K562 (cell line): ENCODE results near the gene FIBIN. TPM values are rescaled to one million over a fixed set of nuclear protein-coding genes. Genes with fewer than 3 reads are reported as not detected.

Experiments used
- ATAC-seq: fragments of 200-7000 bp; cut with Tn5 transposase; 3 replicates; pipeline ENCODE4 v1.9.1; 2020; ENCODE audit warnings: moderate library complexity
- BruUV-seq: library from RNA; stranded (reverse); fragments of 400-500 nt; replicated peaks from 2 replicates; lab custom pipeline; 2021; lab: Mats Ljungman, UMichigan
- CTCF ChIA-PET: fragments of 300-600 bp; formaldehyde crosslinking; extraction: SDS; loops from one replicate; lab custom pipeline; 2021; ENCODE audit warnings: low intra/inter-chr PET ratio; lab: Yijun Ruan, JAX
- POLR2A ChIA-PET: fragments of 300-600, 350-650 bp; sonication (Branson Sonifier 250); formaldehyde crosslinking; extraction: SDS; loops from one replicate; lab custom pipeline; 2021; ENCODE audit warnings: antibody characterized with exemption, inconsistent platforms; lab: Yijun Ruan, JAX
- DNase-seq, 4 experiments: peaks; one replicate each; pipeline versions ENCODE4 v3.0.0 to v3.0.0-alpha.2; 2011 to 2018; ENCODE audit warnings: low spot score in 3 of 4, mixed read lengths in 3 of 4; ENCODE audit errors: extremely low read depth in 1 of 4
- FAIRE-seq: peaks from 2 replicates; lab custom pipeline; 2011; peaks lifted over from hg19 to GRCh38; lab: Jason Lieb, UNC
- H2AFZ ChIP-seq: 2 replicates; pipeline ENCODE4 v1.6.0; 2011; ENCODE audit warnings: low read depth, low read length, control low read depth, inconsistent platforms
- H3K27ac ChIP-seq: fragments of 200-600 bp; 3 replicates; pipeline ENCODE4 v1.8.0; 2011; ENCODE audit warnings: low read depth, mild to moderate bottlenecking, control low read depth, inconsistent platforms, low read length, moderate library complexity, mixed read lengths; ENCODE audit errors: extremely low read depth
- H3K27me3 ChIP-seq, 2 experiments: fragments of 300-600 bp in 1 of 2; 2 replicates in 1 of 2; 3 replicates in 1 of 2; pipeline versions ENCODE4 v1.6.0 to v1.8.0; 2011; ENCODE audit warnings: inconsistent platforms in 2 of 2, low read length in 2 of 2, mild to moderate bottlenecking in 1 of 2, mixed read lengths in 1 of 2, moderate library complexity in 1 of 2; ENCODE audit not compliant: control insufficient read depth in 2 of 2, insufficient read depth in 2 of 2
- H3K36me3 ChIP-seq: fragments of 300-600 bp; 3 replicates; pipeline ENCODE4 v1.8.0; 2011; ENCODE audit warnings: mild to moderate bottlenecking, low read length, inconsistent platforms; ENCODE audit not compliant: control insufficient read depth, insufficient read depth
- H3K4me1 ChIP-seq, 2 experiments: fragments of 200-600 bp in 1 of 2; replicated peaks in 1 of 2; 2 replicates in 1 of 2; 3 replicates in 1 of 2; pipeline versions ENCODE4 v1.5.1 to v1.8.0; 2011; ENCODE audit warnings: inconsistent platforms in 2 of 2, low read length in 2 of 2, mild to moderate bottlenecking in 1 of 2, mixed read lengths in 1 of 2, moderate library complexity in 1 of 2; ENCODE audit not compliant: control insufficient read depth in 2 of 2, insufficient read depth in 2 of 2
- H3K4me2 ChIP-seq: 2 replicates; pipeline ENCODE4 v1.6.1; 2011; ENCODE audit warnings: low read length, control low read depth, inconsistent platforms, mixed read lengths; ENCODE audit not compliant: insufficient read depth
- H3K4me3 ChIP-seq: fragments of 200-600 bp; sonication (generic), shearing (Covaris generic); 2 replicates; pipeline ENCODE4 v1.5.1; 2016; ENCODE audit warnings: control low read depth, inconsistent platforms
- H3K79me2 ChIP-seq: fragments of 200-600 bp; 3 replicates; pipeline ENCODE4 v1.8.0; 2011; ENCODE audit warnings: low read length, inconsistent platforms; ENCODE audit not compliant: control insufficient read depth, insufficient read depth
- H3K9ac ChIP-seq, 2 experiments: 2 replicates each; pipeline versions ENCODE4 v1.6.0 to v1.6.1; 2011; ENCODE audit warnings: low read depth in 2 of 2, low read length in 2 of 2, control low read depth in 1 of 2, inconsistent platforms in 1 of 2, mild to moderate bottlenecking in 1 of 2, mixed read lengths in 1 of 2; ENCODE audit not compliant: insufficient read depth in 1 of 2
- H3K9me1 ChIP-seq: one replicate; pipeline ENCODE4 v1.6.0; 2011; ENCODE audit warnings: inconsistent platforms, mild to moderate bottlenecking, low read length, moderate library complexity; ENCODE audit not compliant: control insufficient read depth, insufficient read depth
- H3K9me3 ChIP-seq: replicated peaks from 2 replicates; pipeline ENCODE4 v1.5.1; 2011; ENCODE audit warnings: low read depth, low read length, inconsistent platforms; ENCODE audit not compliant: control insufficient read depth, insufficient read depth
- H4K20me1 ChIP-seq: replicated peaks from 2 replicates; pipeline ENCODE4 v1.6.1; 2011; ENCODE audit warnings: low read length, inconsistent platforms, mixed read lengths; ENCODE audit not compliant: control insufficient read depth, insufficient read depth
- ARID3A ChIP-seq: IDR thresholded peaks from 2 replicates; pipeline ENCODE4 v1.6.1; 2012; ENCODE audit warnings: low read depth, low read length, improper control_type of control experiment, borderline replicate concordance
- EP300 ChIP-seq: IDR thresholded peaks from 2 replicates; pipeline ENCODE4 v1.6.1; 2012; ENCODE audit warnings: low read length, improper control_type of control experiment
- FIP1L1 ChIP-seq: fragments of 200-400 bp; formaldehyde crosslinking; IDR thresholded peaks from 2 replicates; pipeline ENCODE4 v1.6.1; 2018; ENCODE audit warnings: mild to moderate bottlenecking, low read depth, low read length; ENCODE audit not compliant: poor library complexity, severe bottlenecking
- HMG20B ChIP-seq: fragments of 250-450 bp; sonication (Bioruptor Pico); IDR thresholded peaks from 2 replicates; pipeline ENCODE4 v1.5.0; 2021; ENCODE audit warnings: mild to moderate bottlenecking
- MTA1 ChIP-seq: fragments of 450-650 bp; IDR thresholded peaks from 2 replicates; pipeline ENCODE4 v1.6.1; 2017; ENCODE audit warnings: borderline replicate concordance
- PATZ1 ChIP-seq: fragments of 250-450 bp; sonication (Bioruptor Pico); IDR thresholded peaks from 2 replicates; pipeline ENCODE4 v1.5.0; 2020; ENCODE audit warnings: mild to moderate bottlenecking, borderline replicate concordance
- TCF15 ChIP-seq: fragments of 250-450 bp; sonication (Bioruptor Pico); IDR thresholded peaks from 2 replicates; pipeline ENCODE4 v1.8.0; 2022; ENCODE audit warnings: moderate library complexity, mild to moderate bottlenecking, inconsistent platforms
- YBX1 ChIP-seq: fragments of 450-650 bp; IDR thresholded peaks from 2 replicates; pipeline ENCODE4 v1.7.1; 2016; ENCODE audit warnings: mild to moderate bottlenecking
- ZBTB11 ChIP-seq, 3 experiments: fragments of 200-800 bp in 1 of 3; fragments of 250-450 bp in 1 of 3; fragments of 450-650 bp in 1 of 3; sonication (Bioruptor Pico) in 1 of 3; sonication (Bioruptor generic) in 1 of 3; formaldehyde crosslinking in 1 of 3; IDR thresholded peaks; 2 replicates each; pipeline versions ENCODE4 v1.6.1 to v1.8.0; 2016 to 2022; ENCODE audit warnings: mild to moderate bottlenecking in 2 of 3, missing genetic modification characterization in 2 of 3, missing compliant biosample characterization in 1 of 3, moderate library complexity in 1 of 3
- ZBTB7A ChIP-seq: IDR thresholded peaks from 2 replicates; pipeline ENCODE4 v1.6.1; 2011; ENCODE audit warnings: low read depth, mild to moderate bottlenecking, low read length, moderate library complexity, borderline replicate concordance; ENCODE audit not compliant: control insufficient read depth
- ZNF280B ChIP-seq: fragments of 250-450 bp; sonication (Bioruptor Pico); IDR thresholded peaks from 2 replicates; pipeline ENCODE4 v1.5.1; 2021; ENCODE audit warnings: mild to moderate bottlenecking
- ZNF408 ChIP-seq: fragments of 250-450 bp; sonication (Bioruptor Pico); IDR thresholded peaks from 2 replicates; pipeline ENCODE4 v1.4.0; 2020; ENCODE audit warnings: low read depth, mild to moderate bottlenecking, moderate library complexity
- WGBS: fragments of 100-300 bp; shearing (Covaris generic); methylation state at CpG from one replicate; pipeline ENCODE4 v1.1.6; 2016; ENCODE audit warnings: low coverage, mixed read lengths; ENCODE audit not compliant: insufficient coverage; ENCODE audit errors: missing lambda C conversion rate; 5-methylcytosine and 5-hydroxymethylcytosine counted together
- in situ Hi-C: fragments of 300-500 bp; cut with MboI; formaldehyde crosslinking; loops from 4 replicates; pipeline ENCODE4 v1.15.0; 2018; ENCODE audit warnings: inconsistent platforms, mixed read lengths
- intact Hi-C: fragments of 100-400 bp; cut with micrococcal nuclease; formaldehyde crosslinking; loops from 2 replicates; pipeline ENCODE4 v1.14.2; 2022
- polyA plus RNA-seq, 8 experiments: library from polyadenylated mRNA; depleted of rRNA in 4 of 8; stranded (reverse) in 5 of 8; unstranded in 3 of 8; fragments of >200 nt; fragmentation: Nextera tagmentation in 2 of 8; fragmentation: Illumina TruSeq in 1 of 8; extraction: Ambion mirVana in 2 of 8; extraction: Trizol in 1 of 8; gene quantifications; 2 replicates each; pipeline versions ENCODE4 v1.2.1 to v1.2.3, GENCODE V29; 2011 to 2014; ENCODE audit warnings: inconsistent platforms in 1 of 8, missing spikeins in 1 of 8
- total RNA-seq, 7 experiments: library from RNA; depleted of rRNA in 6 of 7; stranded (reverse); fragments of >200 nt in 6 of 7; fragmentation: Illumina TruSeq in 2 of 7; extraction: Trizol in 2 of 7; gene quantifications; 2 replicates each; pipeline versions ENCODE4 v1.2.1 to v1.2.3, GENCODE V29; 2011 to 2021; ENCODE audit warnings: low replicate concordance in 1 of 7

The FIBIN gene
- total and polyA plus RNA-seq, 9 of the 15 experiments (the other 6 are each of a cell fraction or from before 2014, with no cell fraction given), result not detected

- TF ChIP-seq ZBTB7A (no peak), PATZ1 (CRISPR knock-in tag) (no peak), FIP1L1 (no peak), ZNF280B (no peak), ARID3A (no peak)
These were observed 35.2 kb upstream of the FIBIN start (continued) for GRCh38 chr11:26958702-26959049.

- Histone ChIP-seq H4K20me1 (no peaks in the 10 kb centered on the region), H3K9me3 (no peaks in the 10 kb centered on the region), H3K27ac (no peak overlapping the region), H3K4me1 (no peaks in the 10 kb centered on the region), H3K36me3 (no peaks in the 10 kb centered on the region), H3K79me2 (no peaks in the 10 kb centered on the region), H3K27me3 (no peaks in the 10 kb centered on the region), H3K9me1 (no peaks in the 10 kb centered on the region), H3K4me3 (no peak overlapping the region), H2AFZ (no peak overlapping the region), H3K9ac (no peak overlapping the region), H3K4me2 (no peak overlapping the region)
- ChIA-PET CTCF (no interaction called here), POLR2A (no interaction called here)
- BruUV-seq, result no TSS peak
- DNase-seq (no peak), FAIRE-seq (no peak), ATAC-seq (no peak)
- in situ Hi-C loops, result no loop called here
- intact Hi-C loops, result no loop called here
- 3% methylated on average over 2 of the region's 2 CpGs for WGBS
- no peak for TF ChIP-seq TCF15 (CRISPR knock-in tag)
- TF ChIP-seq EP300, result no peak
- TF ChIP-seq ZBTB11 (CRISPR knock-in tag; IDR thresholded peaks at IDR 0.05), result no peak
- TF ChIP-seq HMG20B, result no peak
- TF ChIP-seq MTA1, result no peak
- TF ChIP-seq ZNF408 (CRISPR knock-in tag), result no peak
- no peak for TF ChIP-seq YBX1
These were observed 33.6 kb upstream of the FIBIN start for GRCh38 chr11:26960281-26960680.
